ENCODE measurements around the gene MYH9.

MYH9 gene

DNA sequence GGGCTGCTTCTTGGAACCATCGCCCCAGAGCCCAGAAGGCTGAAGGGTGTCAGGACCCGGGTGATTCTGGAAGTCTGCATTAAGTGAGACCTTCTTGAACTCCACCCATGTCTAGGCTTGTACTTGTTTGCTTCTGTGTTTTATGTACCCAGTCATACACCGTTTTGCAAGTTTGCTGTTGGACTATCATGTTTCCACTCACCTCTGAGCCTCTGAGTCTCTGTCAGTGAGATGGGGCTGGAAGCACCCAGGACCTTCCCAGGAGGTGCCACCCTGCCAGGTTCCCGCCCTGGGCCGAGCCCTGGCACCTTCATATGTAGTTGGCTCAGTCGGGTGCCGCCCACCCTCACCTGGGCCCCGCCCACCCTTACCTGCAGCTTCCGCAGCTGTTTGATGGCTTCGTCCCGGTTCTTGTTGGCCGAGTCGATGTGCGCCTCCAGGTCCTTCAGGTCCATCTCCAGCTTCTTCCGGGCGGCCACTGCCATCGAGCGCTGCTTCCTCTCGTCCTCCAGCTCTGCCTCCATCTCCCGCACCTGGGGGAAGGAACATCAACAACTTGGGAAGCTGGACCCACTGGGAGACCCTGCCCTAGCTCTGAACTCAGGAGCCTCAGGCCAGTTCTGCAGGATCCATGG lies 99.8 kb downstream of the MYH9 start:
- FAIRE-seq (no peak), DNase-seq (ENCODE audit: insufficient read length, low spot score) (no peak)
- TF ChIP-seq, protein P1, sequence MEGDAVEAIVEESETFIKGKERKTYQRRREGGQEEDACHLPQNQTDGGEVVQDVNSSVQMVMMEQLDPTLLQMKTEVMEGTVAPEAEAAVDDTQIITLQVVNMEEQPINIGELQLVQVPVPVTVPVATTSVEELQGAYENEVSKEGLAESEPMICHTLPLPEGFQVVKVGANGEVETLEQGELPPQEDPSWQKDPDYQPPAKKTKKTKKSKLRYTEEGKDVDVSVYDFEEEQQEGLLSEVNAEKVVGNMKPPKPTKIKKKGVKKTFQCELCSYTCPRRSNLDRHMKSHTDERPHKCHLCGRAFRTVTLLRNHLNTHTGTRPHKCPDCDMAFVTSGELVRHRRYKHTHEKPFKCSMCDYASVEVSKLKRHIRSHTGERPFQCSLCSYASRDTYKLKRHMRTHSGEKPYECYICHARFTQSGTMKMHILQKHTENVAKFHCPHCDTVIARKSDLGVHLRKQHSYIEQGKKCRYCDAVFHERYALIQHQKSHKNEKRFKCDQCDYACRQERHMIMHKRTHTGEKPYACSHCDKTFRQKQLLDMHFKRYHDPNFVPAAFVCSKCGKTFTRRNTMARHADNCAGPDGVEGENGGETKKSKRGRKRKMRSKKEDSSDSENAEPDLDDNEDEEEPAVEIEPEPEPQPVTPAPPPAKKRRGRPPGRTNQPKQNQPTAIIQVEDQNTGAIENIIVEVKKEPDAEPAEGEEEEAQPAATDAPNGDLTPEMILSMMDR (IDR thresholded peaks at IDR 0.05; ENCODE audit: insufficient read depth, missing control alignments): no peak

GRCh38 chr22:36286096-36286957 lies 101.4 kb downstream of the MYH9 start:
- TF ChIP-seq, protein P1 (IDR thresholded peaks at IDR 0.05; ENCODE audit: insufficient read depth, missing control alignments): peak; percentile 73
- FAIRE-seq: no peak

DNA sequence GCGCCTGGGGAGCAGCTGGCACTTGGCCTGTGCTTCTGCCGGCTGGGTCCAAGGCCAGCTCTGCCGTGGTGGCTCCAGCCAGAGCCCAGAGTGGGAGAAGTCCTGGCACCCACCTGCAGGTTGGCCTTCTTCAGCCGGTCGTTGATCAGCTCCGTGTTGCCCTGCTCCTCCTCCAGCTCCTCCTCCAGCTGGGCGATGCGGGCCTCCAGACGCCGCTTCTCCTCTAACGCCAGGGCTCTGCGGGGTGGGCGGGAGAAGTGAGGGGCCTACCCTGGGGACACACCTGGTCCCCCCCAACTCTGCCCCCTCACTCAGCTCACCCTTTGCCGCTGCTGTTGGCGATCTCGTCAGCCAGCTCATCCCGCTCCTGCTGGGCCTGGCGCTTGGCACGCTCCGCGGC lies 102.2 kb downstream of the MYH9 start:
- DNase-seq (ENCODE audit: insufficient read length, low spot score) (no peak), FAIRE-seq (no peak)
- TF ChIP-seq, protein P1 (IDR thresholded peaks at IDR 0.05; ENCODE audit: insufficient read depth, missing control alignments): no peak

More at GRCh38 chr22:36286096-36286957, 101.4 kb downstream of the MYH9 start:
- DNase-seq (ENCODE audit: insufficient read length, low spot score): peak; percentile 59

GRCh38 chr22:36285017-36285416 lies 102.8 kb downstream of the MYH9 start:
- TF ChIP-seq, protein P1 (IDR thresholded peaks at IDR 0.05; ENCODE audit: insufficient read depth, missing control alignments): no peak
- DNase-seq (ENCODE audit: insufficient read length, low spot score) (no peak), FAIRE-seq (no peak)

- DNase-seq (ENCODE audit: insufficient read length, low spot score) (no peak), FAIRE-seq (no peak)
- TF ChIP-seq, protein P1 (IDR thresholded peaks at IDR 0.05; ENCODE audit: insufficient read depth, missing control alignments): no peak
These were observed 103.6 kb downstream of the MYH9 start for GRCh38 chr22:36284171-36284571.

- TF ChIP-seq, protein P1 (IDR thresholded peaks at IDR 0.05; ENCODE audit: insufficient read depth, missing control alignments): no peak
- DNase-seq (ENCODE audit: insufficient read length, low spot score): no peak
- no peak for FAIRE-seq
These were observed 105.4 kb downstream of the MYH9 start for GRCh38 chr22:36282328-36282831.
